ENCODE results near the gene COMT. TPM values are rescaled to one million over a fixed set of nuclear protein-coding genes. Genes with fewer than 3 reads are reported as not detected.

COMT gene
- total RNA-seq, 3 donors from 2014 or later (not counting 1 experiment from before 2014, with no cell fraction given), result 37.5 to 56.2 (median 38.2) TPM

DNA sequence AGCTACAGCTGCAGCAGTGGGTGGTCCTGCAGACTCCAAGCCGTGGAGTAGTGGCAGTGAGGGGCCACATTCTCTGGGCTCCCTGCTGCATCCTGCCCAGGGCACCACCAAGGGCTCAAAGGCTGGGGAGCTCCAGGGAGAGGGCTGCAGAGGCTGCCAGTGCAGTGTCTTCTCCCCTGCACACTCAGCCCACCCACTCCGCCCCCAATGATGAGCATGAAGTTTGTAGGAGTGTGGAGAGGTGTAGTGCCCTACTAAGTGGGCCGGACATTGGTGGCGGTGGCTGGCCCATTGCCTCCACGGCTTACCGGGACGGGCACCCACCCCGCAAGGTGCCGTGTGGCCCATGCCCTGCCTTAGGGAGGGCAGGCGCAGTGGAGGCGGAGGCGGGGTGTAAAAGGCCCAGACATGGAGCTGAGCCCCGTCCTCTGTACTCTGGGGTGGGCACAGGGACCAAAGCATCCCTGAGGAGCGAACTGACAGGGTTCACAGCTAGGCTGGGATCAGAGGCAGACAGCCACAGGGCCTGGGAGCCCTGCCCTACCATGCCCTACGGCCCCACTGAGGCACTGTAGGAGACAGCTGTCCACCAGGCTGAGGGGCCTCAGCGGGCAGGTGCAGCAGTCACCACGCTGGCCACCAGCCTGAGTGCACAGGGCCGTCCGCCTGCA lies 56.1 kb downstream of the COMT start:
- no peaks in the 10 kb centered on the region for H3K36me3 ChIP-seq (ENCODE audit: control insufficient read depth, insufficient read depth, low read length)

DNA sequence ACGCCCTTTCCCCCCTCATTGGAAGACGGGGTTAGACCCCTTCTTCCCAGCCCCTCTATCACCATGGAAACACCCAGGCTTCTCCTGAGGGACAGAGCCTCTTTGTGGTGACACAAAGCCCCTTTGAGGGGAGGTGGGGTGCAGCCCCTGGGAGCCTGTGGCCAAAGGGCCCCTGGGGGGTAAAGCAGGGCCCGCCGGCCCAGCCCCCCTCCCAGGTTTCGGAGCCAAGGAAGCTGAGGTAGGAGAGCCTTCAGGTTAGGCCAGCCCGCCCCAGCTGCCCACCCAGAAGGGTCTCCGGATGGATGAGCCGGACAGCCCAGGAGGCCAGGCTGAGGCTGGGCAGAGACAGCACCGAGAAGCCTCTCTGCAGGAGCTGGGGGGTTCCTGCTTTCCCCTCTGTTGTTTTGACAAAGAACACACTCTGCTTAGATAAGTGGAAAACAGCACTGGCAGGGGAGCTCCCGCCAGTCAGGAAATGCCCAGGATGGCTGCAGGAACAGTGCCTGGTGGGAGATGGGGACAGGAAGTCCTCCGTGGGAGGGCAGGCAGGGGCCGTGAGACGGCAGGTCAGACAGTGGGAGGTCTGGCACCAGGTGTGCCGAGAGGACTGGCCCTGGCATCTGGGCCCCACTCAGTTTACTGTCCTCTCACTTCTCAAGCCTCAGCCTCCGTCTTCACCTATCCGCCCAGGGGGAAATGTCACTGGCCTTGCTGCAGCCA lies 56.8 kb downstream of the COMT start:
- Histone ChIP-seq H3K9me3 (ENCODE audit: control insufficient read depth, insufficient read depth, low read length) (peaks cover 2% of the 10 kb centered on the region), H3K4me3 (ENCODE audit: low read length) (no peak overlapping the region), H3K4me1 (ENCODE audit: control insufficient read depth, insufficient read depth, low read length) (no peaks in the 10 kb centered on the region), H3K27ac (ENCODE audit: low read length) (no peak overlapping the region), H3K36me3 (ENCODE audit: control insufficient read depth, insufficient read depth, low read length) (no peaks in the 10 kb centered on the region), H3K27me3 (ENCODE audit: control insufficient read depth, insufficient read depth, low read length) (no peaks in the 10 kb centered on the region)
- Mint-ChIP-seq H3K4me3 (no peak overlapping the region), H3K27ac (no peak overlapping the region), H3K27me3 (ENCODE audit: low read depth in 2 of 2) (no peaks in the 10 kb centered on the region), H3K4me1 (no peaks in the 10 kb centered on the region), H3K36me3 (peaks cover 8% of the 10 kb centered on the region), H3K9me3 (peaks cover 0 to 5% of the 10 kb centered on the region in 2 donors)
- TF ChIP-seq, protein P1, sequence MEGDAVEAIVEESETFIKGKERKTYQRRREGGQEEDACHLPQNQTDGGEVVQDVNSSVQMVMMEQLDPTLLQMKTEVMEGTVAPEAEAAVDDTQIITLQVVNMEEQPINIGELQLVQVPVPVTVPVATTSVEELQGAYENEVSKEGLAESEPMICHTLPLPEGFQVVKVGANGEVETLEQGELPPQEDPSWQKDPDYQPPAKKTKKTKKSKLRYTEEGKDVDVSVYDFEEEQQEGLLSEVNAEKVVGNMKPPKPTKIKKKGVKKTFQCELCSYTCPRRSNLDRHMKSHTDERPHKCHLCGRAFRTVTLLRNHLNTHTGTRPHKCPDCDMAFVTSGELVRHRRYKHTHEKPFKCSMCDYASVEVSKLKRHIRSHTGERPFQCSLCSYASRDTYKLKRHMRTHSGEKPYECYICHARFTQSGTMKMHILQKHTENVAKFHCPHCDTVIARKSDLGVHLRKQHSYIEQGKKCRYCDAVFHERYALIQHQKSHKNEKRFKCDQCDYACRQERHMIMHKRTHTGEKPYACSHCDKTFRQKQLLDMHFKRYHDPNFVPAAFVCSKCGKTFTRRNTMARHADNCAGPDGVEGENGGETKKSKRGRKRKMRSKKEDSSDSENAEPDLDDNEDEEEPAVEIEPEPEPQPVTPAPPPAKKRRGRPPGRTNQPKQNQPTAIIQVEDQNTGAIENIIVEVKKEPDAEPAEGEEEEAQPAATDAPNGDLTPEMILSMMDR (IDR thresholded peaks at IDR 0.05), result no peak
- WGBS (ENCODE audit: insufficient coverage), result 71% methylated on average over 15 of the region's 16 CpGs
- no peak for DNase-seq
- intact Hi-C loops (cut with micrococcal nuclease), result no loop called here
- no peak for ATAC-seq

More for the DNA sequence above, 56.1 kb downstream of the COMT start:
- WGBS (ENCODE audit: insufficient coverage), result 88% methylated on average over 18 of the region's 19 CpGs
- H3K36me3 Mint-ChIP-seq, result peaks cover 1% of the 10 kb centered on the region
- H3K27ac ChIP-seq (ENCODE audit: low read length), result no peak overlapping the region
- no peaks in the 10 kb centered on the region for H3K4me1 ChIP-seq (ENCODE audit: control insufficient read depth, insufficient read depth, low read length)
- no peak overlapping the region for H3K4me3 Mint-ChIP-seq
- no peaks in the 10 kb centered on the region for H3K9me3 Mint-ChIP-seq
- TF ChIP-seq, protein P1 (IDR thresholded peaks at IDR 0.05), result no peak
- no peaks in the 10 kb centered on the region for H3K27me3 Mint-ChIP-seq (ENCODE audit: low read depth in 2 of 2)
- H3K27me3 ChIP-seq (ENCODE audit: control insufficient read depth, insufficient read depth, low read length), result no peaks in the 10 kb centered on the region
- peaks cover 2% of the 10 kb centered on the region for H3K9me3 ChIP-seq (ENCODE audit: control insufficient read depth, insufficient read depth, low read length)
- no peak for DNase-seq
- intact Hi-C loops (cut with micrococcal nuclease), result no loop called here
- no peaks in the 10 kb centered on the region for H3K4me1 Mint-ChIP-seq
- H3K27ac Mint-ChIP-seq, result no peak overlapping the region
- ATAC-seq, result no peak
- H3K4me3 ChIP-seq (ENCODE audit: low read length), result no peak overlapping the region

DNA sequence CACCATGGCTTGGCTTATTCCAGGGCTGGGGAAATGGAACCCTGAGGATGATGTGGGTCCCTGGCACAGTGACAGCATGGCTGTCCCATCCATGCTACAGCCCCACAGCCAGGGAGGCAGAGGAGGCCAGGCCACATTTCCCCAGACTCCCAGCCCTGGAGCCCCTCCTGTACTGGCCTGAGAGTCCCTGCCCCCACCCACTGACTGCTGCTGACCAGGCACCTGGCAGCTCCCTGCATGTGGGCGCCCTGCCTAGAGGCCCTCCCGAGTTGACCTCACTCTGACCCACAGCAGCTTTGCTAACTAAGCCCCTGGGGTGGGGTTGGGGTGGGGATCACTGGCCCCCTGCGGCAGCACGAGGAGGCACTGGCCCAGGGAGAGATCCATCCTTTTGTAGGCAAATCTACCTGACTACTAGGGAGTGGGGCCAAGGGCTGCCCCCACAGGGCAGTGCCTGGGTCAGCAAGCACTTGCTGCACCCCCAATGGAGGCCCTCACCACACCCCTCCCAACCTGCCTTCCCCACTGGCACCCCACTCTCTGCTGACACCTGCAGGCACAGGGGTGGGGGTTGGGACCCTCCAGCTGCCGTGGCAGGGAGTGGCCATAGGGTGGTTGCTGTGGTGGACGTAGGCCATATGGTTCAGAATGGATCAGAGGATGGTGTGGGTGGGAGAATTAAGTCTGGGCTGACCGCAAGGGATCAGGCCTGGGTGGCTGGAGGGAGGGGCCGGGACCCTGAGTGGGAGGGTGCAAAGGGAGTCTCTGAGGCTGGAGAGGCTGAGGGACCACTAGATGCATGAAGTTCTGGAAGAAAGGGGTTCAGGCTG lies 57.6 kb downstream of the COMT start:
- Histone ChIP-seq H3K9me3 (ENCODE audit: control insufficient read depth, insufficient read depth, low read length) (peaks cover 2% of the 10 kb centered on the region), H3K4me3 (ENCODE audit: low read length) (no peak overlapping the region), H3K27me3 (ENCODE audit: control insufficient read depth, insufficient read depth, low read length) (no peaks in the 10 kb centered on the region), H3K4me1 (ENCODE audit: control insufficient read depth, insufficient read depth, low read length) (no peaks in the 10 kb centered on the region), H3K27ac (ENCODE audit: low read length) (no peak overlapping the region), H3K36me3 (ENCODE audit: control insufficient read depth, insufficient read depth, low read length) (no peaks in the 10 kb centered on the region)
- Mint-ChIP-seq H3K4me1 (no peaks in the 10 kb centered on the region), H3K27ac (no peak overlapping the region), H3K36me3 (peaks cover 17% of the 10 kb centered on the region), H3K27me3 (ENCODE audit: low read depth in 2 of 2) (no peaks in the 10 kb centered on the region), H3K9me3 (peaks cover 0 to 9% of the 10 kb centered on the region in 2 donors), H3K4me3 (no peak overlapping the region)
- TF ChIP-seq, protein P1 (IDR thresholded peaks at IDR 0.05), result no peak
- intact Hi-C loops (cut with micrococcal nuclease), result no loop called here
- DNase-seq, result no peak
- no peak for ATAC-seq
- 80% methylated on average over 8 of the region's 8 CpGs for WGBS (ENCODE audit: insufficient coverage)
